ENCODE measurements around the gene NATD1.

DNA sequence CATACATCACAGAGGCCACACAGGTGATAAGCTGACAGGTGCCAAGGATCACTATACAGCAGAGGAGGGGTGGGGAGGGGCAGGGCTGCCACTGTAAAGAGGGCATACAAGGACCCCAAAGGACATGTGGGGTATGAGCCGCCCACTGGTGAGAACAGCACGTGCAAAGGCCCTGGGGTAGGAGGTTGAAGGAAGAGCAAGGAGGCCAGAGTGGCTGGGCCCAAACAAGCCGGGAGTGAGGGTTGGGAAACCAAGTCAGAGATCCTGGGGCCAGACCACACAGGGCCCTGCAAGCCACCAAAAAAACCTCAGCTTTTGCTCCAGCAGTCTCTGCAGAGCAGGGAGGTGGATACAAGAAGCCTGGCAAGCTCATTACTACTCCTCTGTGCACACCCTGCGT is 6.5 kb downstream of the NATD1 start:
- no peak for TF ChIP-seq BACH1 (IDR thresholded peaks at IDR 0.05; ENCODE audit: borderline replicate concordance)
- TF ChIP-seq TARDBP (IDR thresholded peaks at IDR 0.05; ENCODE audit: borderline replicate concordance) = no peak
- TF ChIP-seq EZH2 (IDR thresholded peaks at IDR 0.05; ENCODE audit: borderline replicate concordance, control insufficient read depth, low read depth, low read length) = no peak
- TF ChIP-seq ATF7 (IDR thresholded peaks at IDR 0.05; ENCODE audit: low read depth) = no peak
- TF ChIP-seq, protein P1, sequence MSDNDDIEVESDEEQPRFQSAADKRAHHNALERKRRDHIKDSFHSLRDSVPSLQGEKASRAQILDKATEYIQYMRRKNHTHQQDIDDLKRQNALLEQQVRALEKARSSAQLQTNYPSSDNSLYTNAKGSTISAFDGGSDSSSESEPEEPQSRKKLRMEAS (IDR thresholded peaks at IDR 0.05; ENCODE audit: low read depth, low read length) = no peak
- no peak for TF ChIP-seq CEBPB (IDR thresholded peaks at IDR 0.05; ENCODE audit: borderline replicate concordance in 1 of 2, low read depth in 2 of 2, low read length in 2 of 2)
- TF ChIP-seq, protein P2, sequence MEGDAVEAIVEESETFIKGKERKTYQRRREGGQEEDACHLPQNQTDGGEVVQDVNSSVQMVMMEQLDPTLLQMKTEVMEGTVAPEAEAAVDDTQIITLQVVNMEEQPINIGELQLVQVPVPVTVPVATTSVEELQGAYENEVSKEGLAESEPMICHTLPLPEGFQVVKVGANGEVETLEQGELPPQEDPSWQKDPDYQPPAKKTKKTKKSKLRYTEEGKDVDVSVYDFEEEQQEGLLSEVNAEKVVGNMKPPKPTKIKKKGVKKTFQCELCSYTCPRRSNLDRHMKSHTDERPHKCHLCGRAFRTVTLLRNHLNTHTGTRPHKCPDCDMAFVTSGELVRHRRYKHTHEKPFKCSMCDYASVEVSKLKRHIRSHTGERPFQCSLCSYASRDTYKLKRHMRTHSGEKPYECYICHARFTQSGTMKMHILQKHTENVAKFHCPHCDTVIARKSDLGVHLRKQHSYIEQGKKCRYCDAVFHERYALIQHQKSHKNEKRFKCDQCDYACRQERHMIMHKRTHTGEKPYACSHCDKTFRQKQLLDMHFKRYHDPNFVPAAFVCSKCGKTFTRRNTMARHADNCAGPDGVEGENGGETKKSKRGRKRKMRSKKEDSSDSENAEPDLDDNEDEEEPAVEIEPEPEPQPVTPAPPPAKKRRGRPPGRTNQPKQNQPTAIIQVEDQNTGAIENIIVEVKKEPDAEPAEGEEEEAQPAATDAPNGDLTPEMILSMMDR (IDR thresholded peaks at IDR 0.05 in 2 of 3, conservative IDR thresholded peaks at IDR 0.05 in 1 of 3; ENCODE audit: control insufficient read depth in 2 of 3, extremely low read depth in 1 of 3, insufficient read depth in 1 of 3, low read depth in 3 of 3, low read length in 3 of 3) = no peak
